ENCODE results near the gene VAV3. TPM values are rescaled to one million over a fixed set of nuclear protein-coding genes. Genes with fewer than 3 reads are reported as not detected.

Gene VAV3
- total RNA-seq, 4 donors from 2014 or later = 44.1 to 123 (median 111) TPM

GRCh38 chr1:107866870-107867269 lies 98.1 kb downstream of the VAV3 start:
- TF ChIP-seq EP300 (IDR thresholded peaks at IDR 0.05; ENCODE audit: low read depth) (no peak), POLR2AphosphoS5 (IDR thresholded peaks at IDR 0.05) (no peak), CTCF (IDR thresholded peaks at IDR 0.05) (no peak), POLR2A (IDR thresholded peaks at IDR 0.05) (no peak)
- no peak overlapping the region for H3K27ac ChIP-seq
- H3K9me3 ChIP-seq = no peaks in the 10 kb centered on the region
- in situ Hi-C loops (cut with MboI; ENCODE audit: low pct_ligation_motif_present in 1 of 4, low pct_unique_long_range_greater_than_20kb in 1 of 4, low sequenced_read_pairs in 3 of 4) = no loop called here
- DNase-seq = no peak
- no peak overlapping the region for H3K4me3 ChIP-seq
- no peaks in the 10 kb centered on the region for H3K4me1 ChIP-seq
- intact Hi-C loops (cut with DNase I; ENCODE audit: low total_unique reads) = no loop called here
- no peaks in the 10 kb centered on the region for H3K27me3 ChIP-seq
- no peaks in the 10 kb centered on the region for H3K36me3 ChIP-seq

- no peak overlapping the region for H3K27ac ChIP-seq
- DNase-seq = no peak
- in situ Hi-C loops (cut with MboI; ENCODE audit: low pct_ligation_motif_present in 1 of 4, low pct_unique_long_range_greater_than_20kb in 1 of 4, low sequenced_read_pairs in 3 of 4) = no loop called here
- H3K27me3 ChIP-seq = no peaks in the 10 kb centered on the region
- no peak overlapping the region for H3K4me3 ChIP-seq
- TF ChIP-seq POLR2A (IDR thresholded peaks at IDR 0.05) = no peak
- no peak for TF ChIP-seq POLR2AphosphoS5 (IDR thresholded peaks at IDR 0.05)
- no peak for TF ChIP-seq EP300 (IDR thresholded peaks at IDR 0.05; ENCODE audit: low read depth)
- TF ChIP-seq CTCF (IDR thresholded peaks at IDR 0.05) = no peak
- no peaks in the 10 kb centered on the region for H3K9me3 ChIP-seq
- H3K4me1 ChIP-seq = no peaks in the 10 kb centered on the region
- intact Hi-C loops (cut with DNase I; ENCODE audit: low total_unique reads) = no loop called here
- WGBS, 2 donors (ENCODE audit: low coverage in 1 of 2) = 88 to 100% methylated on average over 1 of the region's 1 CpG
- H3K36me3 ChIP-seq = no peaks in the 10 kb centered on the region
Measured at GRCh38 chr1:107865627-107866026, 99.4 kb downstream of the VAV3 start.

GRCh38 chr1:107863342-107863741 lies 101.6 kb downstream of the VAV3 start:
- H3K27me3 ChIP-seq = no peaks in the 10 kb centered on the region
- no peak overlapping the region for H3K27ac ChIP-seq
- H3K4me3 ChIP-seq = no peak overlapping the region
- in situ Hi-C loops (cut with MboI; ENCODE audit: low pct_ligation_motif_present in 1 of 4, low pct_unique_long_range_greater_than_20kb in 1 of 4, low sequenced_read_pairs in 3 of 4) (no loop called here), intact Hi-C loops (cut with DNase I; ENCODE audit: low total_unique reads) (no loop called here)
- no peak for DNase-seq
- TF ChIP-seq EP300 (IDR thresholded peaks at IDR 0.05; ENCODE audit: low read depth) (no peak), POLR2A (IDR thresholded peaks at IDR 0.05) (no peak), POLR2AphosphoS5 (IDR thresholded peaks at IDR 0.05) (no peak), CTCF (IDR thresholded peaks at IDR 0.05) (no peak)
- no peaks in the 10 kb centered on the region for H3K36me3 ChIP-seq
- no peaks in the 10 kb centered on the region for H3K4me1 ChIP-seq
- WGBS, 2 donors (ENCODE audit: low coverage in 1 of 2) = 90 to 95% methylated on average over 4 of the region's 4 CpGs
- H3K9me3 ChIP-seq = no peaks in the 10 kb centered on the region

- Histone ChIP-seq H3K4me3 (no peak overlapping the region), H3K9me3 (no peaks in the 10 kb centered on the region), H3K4me1 (no peaks in the 10 kb centered on the region), H3K27me3 (no peaks in the 10 kb centered on the region), H3K27ac (no peak overlapping the region), H3K36me3 (no peaks in the 10 kb centered on the region)
- 86% methylated on average over 2 of the region's 2 CpGs; no CpG with 5 or more reads in 1 of the 2 donors for WGBS, 2 donors (ENCODE audit: low coverage in 1 of 2)
- no peak for TF ChIP-seq POLR2AphosphoS5 (IDR thresholded peaks at IDR 0.05)
- no peak for TF ChIP-seq EP300 (IDR thresholded peaks at IDR 0.05; ENCODE audit: low read depth)
- TF ChIP-seq POLR2A (IDR thresholded peaks at IDR 0.05) = no peak
- TF ChIP-seq CTCF (IDR thresholded peaks at IDR 0.05) = no peak
- in situ Hi-C loops (cut with MboI; ENCODE audit: low pct_ligation_motif_present in 1 of 4, low pct_unique_long_range_greater_than_20kb in 1 of 4, low sequenced_read_pairs in 3 of 4) = no loop called here
- DNase-seq = no peak
- intact Hi-C loops (cut with DNase I; ENCODE audit: low total_unique reads) = no loop called here
Measured at GRCh38 chr1:107862064-107862463, 102.9 kb downstream of the VAV3 start.

Data from transverse colon (tissue), 4 donors.